Body of pancreas (tissue), 4 donors: Measurements from ENCODE around the gene FREM3.

Experiments
- POLR2A ChIP-seq, 3 donors: fragments of 450-650 bp; IDR thresholded peaks; one replicate each; pipeline ENCODE4 v1.6.1; 2016; ENCODE audit warnings: antibody characterized with exemption in 3 of 3, mild to moderate bottlenecking in 2 of 3
- TF ChIP-seq, protein P1 (sequence below), 7 experiments: fragments of 450-650 bp in 4 of 7; fragments of 200-600 bp in 3 of 7; sonication (generic) in 3 of 7; IDR thresholded peaks; one replicate each; pipeline ENCODE4 v1.5.1; 2016 to 2019; ENCODE audit warnings: antibody characterized with exemption in 7 of 7

DNA sequence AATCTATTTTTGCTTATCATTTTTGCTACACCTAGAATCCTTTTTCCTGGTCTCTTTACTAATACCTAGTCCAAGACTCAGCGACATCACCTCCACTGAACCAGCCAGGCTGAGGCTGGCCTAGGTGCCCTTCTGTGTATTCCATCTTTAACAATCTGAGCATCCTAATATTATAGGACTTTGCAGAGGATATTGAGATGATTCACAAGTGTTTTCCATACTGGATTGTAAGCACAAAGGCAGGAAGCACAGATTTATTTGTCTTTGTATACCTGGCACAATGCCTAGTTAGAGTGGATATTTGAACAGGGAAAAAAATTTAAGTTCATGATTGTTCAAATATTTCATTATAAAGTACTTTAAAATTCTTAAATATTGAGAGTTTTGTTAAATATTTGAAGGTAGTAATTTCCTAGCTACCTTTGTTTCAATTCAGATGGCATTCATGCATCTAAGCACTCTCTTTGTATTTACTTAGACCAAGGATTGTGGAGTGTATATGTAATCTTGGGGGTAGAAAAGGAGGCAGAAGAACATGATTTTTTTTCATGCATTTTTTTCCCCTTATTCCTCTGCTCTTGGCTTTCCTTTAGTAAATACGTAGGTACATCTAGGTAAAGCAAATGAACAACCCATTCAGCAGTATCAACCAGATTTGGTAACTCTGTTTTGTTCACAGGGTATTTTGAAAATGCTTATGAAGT, 168.5 kb downstream of the FREM3 start:
- TF ChIP-seq, protein P1, sequence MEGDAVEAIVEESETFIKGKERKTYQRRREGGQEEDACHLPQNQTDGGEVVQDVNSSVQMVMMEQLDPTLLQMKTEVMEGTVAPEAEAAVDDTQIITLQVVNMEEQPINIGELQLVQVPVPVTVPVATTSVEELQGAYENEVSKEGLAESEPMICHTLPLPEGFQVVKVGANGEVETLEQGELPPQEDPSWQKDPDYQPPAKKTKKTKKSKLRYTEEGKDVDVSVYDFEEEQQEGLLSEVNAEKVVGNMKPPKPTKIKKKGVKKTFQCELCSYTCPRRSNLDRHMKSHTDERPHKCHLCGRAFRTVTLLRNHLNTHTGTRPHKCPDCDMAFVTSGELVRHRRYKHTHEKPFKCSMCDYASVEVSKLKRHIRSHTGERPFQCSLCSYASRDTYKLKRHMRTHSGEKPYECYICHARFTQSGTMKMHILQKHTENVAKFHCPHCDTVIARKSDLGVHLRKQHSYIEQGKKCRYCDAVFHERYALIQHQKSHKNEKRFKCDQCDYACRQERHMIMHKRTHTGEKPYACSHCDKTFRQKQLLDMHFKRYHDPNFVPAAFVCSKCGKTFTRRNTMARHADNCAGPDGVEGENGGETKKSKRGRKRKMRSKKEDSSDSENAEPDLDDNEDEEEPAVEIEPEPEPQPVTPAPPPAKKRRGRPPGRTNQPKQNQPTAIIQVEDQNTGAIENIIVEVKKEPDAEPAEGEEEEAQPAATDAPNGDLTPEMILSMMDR (IDR thresholded peaks at IDR 0.05), result no peak
- no peak for TF ChIP-seq POLR2A (IDR thresholded peaks at IDR 0.05)
